NT2/D1 (cell line): Measurements from ENCODE around the gene ADH1C.

Experiments used
- YY1 ChIP-seq: IDR thresholded peaks from 2 replicates; pipeline ENCODE4 v1.6.1; 2011; ENCODE audit not compliant: insufficient read length, insufficient read depth
- ZNF274 ChIP-seq: IDR thresholded peaks from 2 replicates; pipeline ENCODE4 v1.6.1; 2011; ENCODE audit warnings: mild to moderate bottlenecking, low read depth, low read length

- TF ChIP-seq YY1 (no peak), ZNF274 (no peak)
Measured at GRCh38 chr4:99324361-99324760, 28.2 kb downstream of the ADH1C start.
